Stimulated activated CD4-positive, alpha-beta T cell treated with anti-CD3 and anti-CD28 coated beads, Interleukin-4, amount 100 ng/mL, for 4 hours (primary cell): ENCODE results near the gene PGAM1.
"Not testable (repeated sequence)": the region's sequence is repeated elsewhere in the genome, so short reads cannot be mapped to it uniquely, and the experiment has no call there.

ENCODE experiments used
- DNase-seq, 2 experiments: peaks; one replicate each; pipeline ENCODE4 v3.0.0-alpha.2; 2020

PGAM1 gene

DNA sequence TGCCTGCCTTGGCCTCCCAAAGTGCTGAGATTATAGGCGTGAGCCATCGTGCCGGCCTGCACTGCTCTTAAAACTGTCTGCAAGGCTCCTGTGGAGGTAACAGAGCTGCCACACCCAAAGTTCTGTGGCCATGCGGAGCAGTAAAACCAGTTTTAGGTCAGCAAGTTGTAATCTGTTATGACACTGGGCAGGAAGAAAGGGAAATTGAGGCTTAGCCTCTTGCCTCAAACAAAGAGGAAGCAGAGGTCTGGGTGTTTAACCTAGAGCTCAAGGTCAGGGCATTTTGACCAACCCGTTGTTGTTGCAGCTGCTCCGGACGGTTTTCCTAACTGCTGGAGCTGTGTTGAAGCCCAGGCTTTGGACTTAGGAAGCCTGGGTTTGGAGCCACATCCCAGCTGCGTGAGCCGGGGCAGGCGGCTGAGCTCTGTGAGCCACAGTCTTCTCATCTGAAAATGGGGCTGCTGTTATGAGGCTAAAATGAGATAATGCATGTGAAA is 17.4 kb upstream of the PGAM1 start:
- DNase-seq, result no peak

DNA sequence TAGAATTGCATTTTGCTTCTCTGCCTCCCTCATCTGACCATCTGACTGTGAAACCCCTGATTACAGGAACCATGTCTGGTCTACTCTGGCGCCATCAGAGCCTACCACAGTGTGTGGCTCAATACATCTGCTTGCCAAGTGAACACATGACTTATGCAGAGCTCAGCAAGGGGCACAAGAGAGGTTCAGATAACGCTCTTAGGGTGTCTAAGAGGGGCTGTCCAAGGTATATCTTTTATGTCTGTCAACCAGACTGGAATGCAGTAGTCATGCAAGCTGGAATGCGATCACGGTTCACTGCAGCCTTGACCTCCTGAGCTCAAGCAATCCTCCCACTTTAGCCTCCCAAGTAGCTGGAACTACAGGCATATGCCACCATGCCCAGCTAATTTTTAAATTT is 14.6 kb upstream of the PGAM1 start:
- no peak for DNase-seq

DNA sequence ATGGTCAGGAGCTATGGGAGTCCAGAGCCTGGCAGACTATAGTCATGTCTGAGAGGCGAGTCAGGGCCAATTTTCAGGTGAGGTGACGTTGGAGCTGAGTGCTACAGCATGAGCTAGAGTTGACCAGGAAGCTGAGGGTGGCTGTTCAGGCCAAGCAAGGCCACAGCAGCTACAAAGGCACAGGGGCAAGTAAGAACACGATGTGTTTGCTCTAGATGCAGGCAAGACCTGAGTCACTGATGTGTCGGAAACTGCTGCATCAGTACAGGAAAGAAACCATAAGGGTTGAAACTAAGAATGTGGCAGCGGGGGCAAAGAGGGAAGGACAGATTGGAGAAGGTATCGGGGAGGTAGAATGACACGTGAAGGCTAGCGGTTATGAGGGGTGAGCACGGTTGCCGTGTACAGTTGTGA is 13.1 kb upstream of the PGAM1 start:
- peak; percentile 43 to 45 for DNase-seq

DNA sequence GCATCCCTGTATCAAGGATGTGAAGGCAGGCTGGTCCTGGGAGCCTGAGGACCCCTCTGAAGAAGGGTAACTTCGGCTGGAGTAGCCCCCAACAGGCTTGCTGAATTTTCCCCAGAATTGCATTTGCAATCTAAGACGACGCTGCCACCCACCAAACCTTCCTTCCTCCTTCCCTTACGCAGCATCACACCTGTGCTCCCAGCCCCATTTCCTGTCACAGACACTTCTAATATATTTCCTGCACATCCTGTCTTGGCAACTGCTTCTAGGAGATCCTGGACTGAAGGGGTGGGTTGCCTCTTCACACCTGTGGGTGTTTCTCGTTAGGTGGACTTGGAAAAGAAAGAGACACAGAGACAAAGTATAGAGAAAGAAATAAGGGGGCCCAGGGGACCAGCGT is 9.4 kb upstream of the PGAM1 start:
- no peak for DNase-seq

DNA sequence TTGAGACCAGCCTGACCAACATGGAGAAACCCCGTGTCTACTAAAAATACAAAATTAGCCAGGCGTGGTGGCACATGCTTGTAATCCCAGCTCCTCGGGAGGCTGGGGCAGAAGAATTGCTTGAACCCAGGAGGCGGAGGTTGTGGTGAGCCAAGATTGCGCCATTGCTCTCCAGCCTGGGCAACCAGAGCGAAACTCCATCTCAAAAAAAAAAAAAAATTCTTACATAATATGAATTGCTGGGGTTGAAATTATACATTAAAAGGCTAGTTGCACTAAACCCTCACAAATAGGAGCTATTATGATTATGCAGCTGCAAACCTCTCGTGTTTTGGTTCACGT is 2.3 kb upstream of the PGAM1 start:
- not testable (repeated sequence) for DNase-seq

DNA sequence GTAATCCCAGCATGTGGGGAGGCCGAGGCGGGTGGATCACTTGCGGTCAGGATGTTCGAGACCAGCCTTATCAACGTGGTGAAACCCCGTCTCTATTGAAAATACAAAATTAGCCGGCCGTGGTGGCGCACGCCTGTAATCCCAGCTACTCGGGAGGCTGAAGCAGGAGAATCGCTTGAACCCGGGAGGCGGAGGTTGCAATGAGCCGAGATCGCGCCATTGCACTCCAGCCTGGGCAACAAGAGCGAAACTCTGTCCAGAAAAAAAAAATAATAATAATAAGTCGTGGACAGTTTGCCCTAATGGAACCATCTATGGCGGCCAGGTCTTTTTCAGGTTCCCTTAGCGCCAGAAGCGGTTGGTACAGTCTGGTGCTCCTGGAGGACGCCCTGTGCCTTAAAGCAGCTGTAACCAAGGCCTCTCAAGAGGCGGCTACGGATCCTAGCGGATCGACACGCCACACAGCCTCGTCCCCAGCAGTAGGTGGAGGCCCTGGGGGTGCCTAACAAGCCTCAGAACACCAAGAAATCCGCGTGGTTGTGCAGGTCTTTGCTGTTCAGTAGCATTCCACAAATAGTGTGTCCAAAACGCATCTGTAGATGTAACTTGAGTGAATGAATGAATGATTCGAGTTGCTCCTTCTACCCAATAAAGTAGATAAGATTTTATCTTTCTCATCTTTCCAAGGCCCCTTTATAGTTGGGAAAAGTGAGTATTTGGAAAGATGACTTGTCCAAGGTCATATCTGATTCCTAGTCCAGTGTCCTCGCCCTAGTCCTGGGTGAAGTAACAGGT is 982 bp downstream of the PGAM1 start:
- no peak for DNase-seq

DNA sequence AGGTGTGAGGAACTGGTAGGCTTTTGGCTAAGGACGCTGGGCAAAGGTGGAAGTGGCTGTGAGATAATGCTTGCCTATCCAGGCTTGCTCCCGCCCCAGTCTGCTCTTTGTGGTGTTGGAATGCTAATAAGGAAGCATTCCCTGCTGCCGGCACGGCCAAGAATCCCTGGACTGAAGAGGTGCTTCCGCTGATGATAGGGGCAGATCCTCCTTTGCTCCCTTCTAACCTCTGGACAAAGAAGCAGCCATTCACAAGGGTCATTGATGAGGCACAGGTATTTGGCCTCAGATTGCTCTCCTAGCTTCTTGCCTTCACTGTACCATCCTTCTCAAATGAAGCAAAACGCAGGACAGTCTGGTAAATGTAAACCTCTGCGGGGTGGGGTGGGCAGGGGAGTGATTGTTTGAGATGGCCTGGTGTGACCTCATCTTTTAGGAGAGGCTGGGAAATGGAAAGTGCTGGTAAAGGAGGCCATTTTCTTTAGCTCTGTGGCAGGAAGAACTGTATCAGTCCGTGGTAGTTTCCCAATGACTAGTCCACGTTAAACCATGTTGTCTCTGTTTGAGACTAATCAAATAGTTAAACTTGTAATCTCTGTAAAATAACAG is 1.7 kb downstream of the PGAM1 start:
- peak in 1 of 2 experiments; percentile 42 for DNase-seq

DNA sequence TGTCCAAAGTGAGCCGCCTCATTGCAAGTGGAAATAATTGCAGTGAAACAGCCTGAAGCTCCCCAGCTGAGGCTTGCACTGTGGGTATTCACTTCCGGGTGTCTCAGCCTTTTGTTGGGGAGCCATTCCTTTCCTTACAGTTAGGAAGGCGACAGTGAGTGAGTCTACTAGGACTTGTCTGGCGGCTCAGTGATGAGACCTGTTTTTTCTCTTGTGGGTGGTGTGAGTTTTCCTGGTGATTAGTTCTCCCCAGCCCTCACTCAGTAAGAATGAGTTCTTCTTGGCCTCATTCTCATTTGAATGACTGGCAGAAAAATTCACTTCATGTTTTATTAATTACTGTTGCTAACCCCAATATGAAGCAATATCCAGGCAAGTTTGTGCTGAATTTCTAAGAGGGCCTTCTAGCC is 2.6 kb downstream of the PGAM1 start:
- peak in 1 of 2 experiments; percentile 62 for DNase-seq

DNA sequence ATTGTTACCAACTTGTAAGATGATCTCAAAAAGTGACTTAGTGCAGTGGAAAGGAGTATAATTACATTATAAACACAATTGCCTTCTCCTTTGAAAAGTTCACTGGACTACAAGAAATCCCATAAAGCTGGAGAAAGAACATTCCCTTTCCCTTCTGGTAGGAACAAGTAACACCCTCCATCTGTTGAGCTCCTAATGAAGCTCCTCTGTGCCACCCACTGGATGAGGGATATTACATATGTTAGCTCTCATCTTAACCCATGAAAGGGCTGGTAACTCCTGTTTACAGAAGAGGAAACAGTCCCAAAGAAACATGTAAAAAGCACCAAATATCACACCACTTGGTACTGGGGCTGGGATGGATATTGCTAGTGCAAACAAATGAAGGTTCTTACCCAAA is 8.1 kb downstream of the PGAM1 start:
- no peak for DNase-seq

DNA sequence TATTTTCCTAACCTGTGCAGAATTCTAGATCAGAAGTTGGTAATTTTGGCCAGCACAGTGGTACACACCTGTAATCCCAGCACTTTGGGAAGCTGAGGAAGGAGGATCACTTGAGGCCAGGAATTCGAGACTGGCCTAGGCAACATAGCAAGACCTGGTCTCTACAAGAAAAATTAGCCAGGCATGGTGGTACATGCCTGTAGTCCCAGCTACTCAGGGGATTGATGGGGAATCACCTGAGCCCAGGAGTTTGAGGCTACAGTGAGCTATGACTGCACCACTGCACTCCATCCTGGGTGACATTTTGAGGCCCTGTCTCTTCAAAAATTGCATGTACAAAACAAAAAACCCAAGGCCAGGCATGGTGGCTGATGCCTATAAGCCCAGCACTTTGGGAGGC is 8.6 kb downstream of the PGAM1 start:
- no peak for DNase-seq

DNA sequence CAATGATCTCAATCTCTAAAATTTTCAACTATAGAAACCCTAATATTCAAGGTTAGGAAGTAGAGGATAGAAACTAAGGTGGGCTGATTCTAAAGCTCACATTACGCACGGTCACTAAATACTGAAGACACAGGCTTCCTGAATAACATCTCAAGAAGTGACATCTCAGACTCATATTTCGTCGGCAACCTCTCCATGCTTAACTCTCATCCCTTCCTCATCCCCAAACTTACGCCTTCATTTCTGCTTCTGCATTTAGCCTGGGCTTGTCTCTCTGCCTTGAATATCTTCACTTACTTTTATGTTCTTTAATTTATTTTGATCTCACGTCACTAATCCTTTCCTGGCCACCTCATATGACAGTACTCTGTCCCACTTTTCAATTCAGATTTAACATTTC is 9.2 kb downstream of the PGAM1 start:
- DNase-seq, result no peak

DNA sequence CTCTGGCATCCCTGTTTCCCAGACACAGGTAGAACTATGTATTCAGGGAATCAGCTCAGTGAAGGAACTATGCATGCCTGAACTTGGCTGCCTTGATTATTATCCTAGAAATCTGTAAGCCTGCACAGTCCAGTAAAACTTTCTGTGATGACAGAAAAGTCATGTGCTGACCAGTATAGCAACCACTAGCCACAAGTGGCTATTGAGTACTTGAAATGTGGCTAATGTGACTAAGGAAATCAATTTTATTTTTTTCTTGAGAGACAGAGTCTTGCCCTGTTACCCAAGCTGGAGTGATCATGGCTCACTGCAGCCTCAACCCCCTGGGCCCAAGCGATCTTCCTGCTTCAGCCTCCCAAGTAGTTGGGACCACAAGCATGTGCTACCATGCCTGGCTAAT is 16.3 kb downstream of the PGAM1 start:
- no peak for DNase-seq

DNA sequence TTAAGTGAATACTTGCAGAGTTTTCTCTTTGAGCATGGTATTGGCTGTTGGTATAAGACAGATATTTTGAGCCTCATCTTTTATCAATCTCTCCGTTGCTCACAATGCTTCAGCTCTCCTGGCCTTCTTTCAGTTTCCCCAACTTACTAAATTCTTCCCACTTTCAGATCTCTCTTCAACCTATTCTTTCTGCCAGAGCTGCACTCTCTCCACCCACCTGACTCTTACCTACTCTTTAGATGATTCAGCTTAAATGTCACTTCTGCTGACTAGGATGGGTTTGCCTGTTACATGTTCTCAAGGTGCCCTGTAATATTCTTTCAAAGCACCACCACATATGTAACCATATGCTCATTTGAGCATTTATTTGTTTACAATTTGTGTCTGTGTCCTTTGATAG is 18.2 kb downstream of the PGAM1 start:
- DNase-seq, result no peak

DNA sequence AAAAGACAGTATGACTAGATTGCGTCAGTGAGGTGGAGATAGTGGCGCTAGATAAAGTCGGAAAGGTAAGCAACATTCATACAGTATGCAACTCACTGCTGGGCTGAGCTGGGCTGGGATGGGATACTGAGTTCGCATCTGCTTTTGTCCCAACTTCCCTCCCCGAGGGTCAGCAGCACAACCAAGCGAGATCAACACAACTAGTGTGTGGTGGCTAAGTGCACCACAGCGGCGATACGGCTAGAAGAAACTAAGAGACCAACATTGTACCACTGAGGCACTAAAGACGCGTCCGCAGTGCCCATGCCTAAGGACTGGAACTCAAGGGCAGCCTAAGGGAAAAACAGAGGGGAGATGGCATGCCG is 19.3 kb downstream of the PGAM1 start:
- DNase-seq, result no peak

DNA sequence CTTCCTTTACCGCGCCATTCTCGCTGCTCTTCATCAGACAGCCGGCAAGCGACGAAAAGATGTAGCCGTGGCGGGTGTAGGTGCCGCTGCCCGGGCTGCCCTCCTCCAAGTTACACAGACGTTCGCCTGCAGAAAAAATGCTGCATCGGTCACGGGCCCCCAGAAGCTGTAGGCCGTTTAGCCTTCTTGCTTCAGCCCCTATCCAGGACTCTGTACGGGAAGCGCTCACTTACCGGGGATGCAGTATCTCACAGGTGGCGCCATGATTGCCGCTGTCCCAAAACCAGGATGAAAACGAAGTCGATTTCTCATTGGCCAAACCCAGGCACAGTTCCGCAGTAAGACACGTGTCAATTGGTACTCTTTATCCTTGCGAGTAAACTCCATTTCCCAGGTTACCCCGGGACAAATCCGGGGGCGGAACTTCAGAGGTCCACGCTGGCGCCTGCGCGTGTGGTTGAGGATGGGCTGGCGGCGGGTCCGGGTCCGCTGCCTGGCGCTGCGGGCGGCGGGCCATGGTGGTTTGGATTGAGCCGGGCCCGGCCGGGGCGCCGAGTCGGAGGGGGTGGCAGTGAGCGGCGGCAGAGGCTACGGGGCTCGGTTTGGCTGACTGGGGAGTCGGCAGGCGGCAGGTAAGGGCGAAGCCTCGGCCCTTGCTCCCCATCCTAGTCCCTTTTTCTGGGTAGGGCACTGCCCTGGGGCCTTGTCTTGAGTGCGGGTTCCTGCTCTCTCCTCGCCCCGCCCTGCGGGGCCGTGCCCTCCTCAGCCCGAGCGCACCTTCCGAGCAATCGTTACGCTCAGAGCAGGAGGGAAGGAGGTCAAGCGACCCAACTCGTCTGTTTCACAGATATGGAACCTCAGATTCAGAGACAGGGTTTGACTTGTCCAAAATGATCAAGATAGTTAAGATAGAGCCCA is 20.0 kb downstream of the PGAM1 start, which contains the start of the genes EXOSC1 and ZDHHC16:
TSS of gene EXOSC1 (minus strand) at position 285 of the 918 bp plus-strand sequence. CDS start at position 264, 21 bp downstream.
TSS of gene ZDHHC16 (plus strand) at position 454 of the 918 bp plus-strand sequence. CDS start 5,501 bp downstream, outside the sequence.
- peak; percentile 85 to 93 for DNase-seq

DNA sequence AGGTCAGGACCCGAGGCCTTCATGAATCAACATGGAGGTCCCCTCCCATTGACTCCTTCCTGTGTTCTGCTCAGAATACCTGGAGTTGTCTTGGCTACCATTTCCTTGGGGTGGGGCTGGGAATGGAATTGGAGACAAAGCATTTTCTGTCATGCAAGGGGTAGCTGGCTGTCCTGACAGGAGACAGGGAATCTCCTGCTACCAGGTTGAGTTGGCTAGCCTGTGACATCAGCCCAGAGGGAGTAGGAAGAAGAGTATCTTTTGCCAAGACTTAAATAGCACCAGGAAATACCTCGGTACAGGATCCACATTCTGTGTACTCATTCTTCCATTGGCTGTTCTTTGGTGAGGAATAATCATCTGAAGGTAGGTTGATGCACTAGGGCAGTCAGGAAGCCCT is 24.8 kb downstream of the PGAM1 start:
- no peak for DNase-seq

DNA sequence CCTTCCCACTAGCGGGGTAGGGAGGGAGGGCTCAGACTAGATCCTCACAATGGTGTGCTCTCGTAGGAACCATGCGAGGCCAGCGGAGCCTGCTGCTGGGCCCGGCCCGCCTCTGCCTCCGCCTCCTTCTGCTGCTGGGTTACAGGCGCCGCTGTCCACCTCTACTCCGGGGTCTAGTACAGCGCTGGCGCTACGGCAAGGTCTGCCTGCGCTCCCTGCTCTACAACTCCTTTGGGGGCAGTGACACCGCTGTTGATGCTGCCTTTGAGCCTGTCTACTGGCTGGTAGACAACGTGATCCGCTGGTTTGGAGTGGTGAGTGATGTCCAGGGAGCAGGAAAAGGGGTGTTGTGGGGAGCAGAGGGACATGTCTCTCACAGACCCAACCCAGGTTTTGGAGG is 25.6 kb downstream of the PGAM1 start:
- DNase-seq, result no peak

DNA sequence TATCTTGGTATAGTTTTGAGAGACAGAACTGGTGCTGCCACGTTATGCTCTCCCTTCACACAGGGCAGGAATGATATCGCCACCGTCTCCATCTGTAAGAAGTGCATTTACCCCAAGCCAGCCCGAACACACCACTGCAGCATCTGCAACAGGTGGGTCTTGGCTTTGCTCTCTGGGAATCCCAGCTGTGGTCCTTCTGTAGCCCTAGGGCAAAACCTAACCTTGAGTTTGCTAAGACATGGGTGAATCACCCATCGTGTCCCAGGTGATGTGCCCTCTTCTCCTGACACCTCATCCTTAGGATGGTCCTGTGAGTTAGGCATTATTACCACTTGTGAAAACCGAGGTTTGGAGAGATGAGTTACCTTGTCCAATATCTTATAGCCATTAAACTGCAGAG is 26.4 kb downstream of the PGAM1 start:
- no peak for DNase-seq

DNA sequence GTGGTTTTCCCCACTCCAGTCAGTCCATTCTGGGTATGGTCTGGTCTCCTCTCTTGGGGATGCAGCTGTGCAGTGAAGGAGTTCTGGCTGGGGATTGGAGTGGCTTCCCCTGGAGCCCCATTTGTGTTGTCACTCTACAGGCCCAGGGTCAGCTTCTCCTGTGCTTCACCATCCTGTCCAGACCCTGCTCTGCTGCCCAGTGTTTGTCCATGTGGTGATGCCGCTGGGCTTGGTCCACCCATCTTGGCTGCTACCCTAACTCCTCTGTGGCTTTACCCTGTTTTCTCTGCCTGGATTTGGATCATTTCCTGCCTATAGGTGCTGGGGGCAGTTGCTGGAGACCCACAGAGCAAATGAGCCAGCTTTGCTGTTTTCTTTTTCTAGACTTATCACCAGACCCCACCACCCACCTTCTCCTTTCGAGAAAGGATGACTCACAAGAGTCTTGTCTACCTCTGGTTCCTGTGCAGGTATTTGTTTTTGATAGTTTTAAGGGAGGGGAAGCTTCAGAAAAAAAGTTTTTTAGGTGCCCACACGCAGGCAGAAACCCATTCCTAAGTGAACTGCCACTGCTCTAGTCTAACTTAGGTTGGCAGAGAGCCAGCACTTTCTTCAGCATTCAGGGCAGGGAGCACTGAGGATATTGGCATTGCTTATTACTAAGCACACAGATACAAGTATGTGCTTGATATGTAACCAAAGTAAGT is 28.5 kb downstream of the PGAM1 start:
- peak in 1 of 2 experiments; percentile 57 for DNase-seq

DNA sequence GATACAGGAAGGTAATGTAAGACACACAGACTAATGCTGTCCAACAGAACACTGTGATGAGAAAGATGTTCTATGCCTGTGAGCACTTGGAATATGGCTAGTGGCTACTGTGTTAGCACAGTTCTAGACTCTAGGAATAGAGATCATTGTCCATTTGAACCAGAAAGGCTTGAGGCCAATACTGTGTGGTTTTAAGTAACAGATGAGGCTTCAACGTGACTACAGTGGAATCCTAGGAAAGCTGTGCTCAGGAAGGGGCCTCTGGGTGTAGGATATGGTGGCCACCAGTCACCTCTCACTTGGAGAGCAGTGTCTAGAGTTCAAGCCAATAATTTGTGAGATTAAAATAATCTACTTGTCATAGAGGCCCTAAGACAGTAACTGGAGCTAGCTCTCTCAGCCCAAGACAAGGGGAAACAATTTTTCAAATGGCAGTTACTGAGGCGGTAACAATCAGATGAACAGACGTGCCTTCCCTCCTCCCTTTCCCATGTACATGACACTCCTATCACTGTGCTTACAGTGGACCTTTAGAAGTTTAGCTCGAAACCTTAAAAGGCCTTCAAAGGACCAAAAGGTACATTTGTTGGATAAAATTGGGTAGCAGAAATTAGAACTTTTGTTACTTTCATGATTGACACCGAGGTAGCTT is 30.2 kb downstream of the PGAM1 start:
- no peak for DNase-seq

DNA sequence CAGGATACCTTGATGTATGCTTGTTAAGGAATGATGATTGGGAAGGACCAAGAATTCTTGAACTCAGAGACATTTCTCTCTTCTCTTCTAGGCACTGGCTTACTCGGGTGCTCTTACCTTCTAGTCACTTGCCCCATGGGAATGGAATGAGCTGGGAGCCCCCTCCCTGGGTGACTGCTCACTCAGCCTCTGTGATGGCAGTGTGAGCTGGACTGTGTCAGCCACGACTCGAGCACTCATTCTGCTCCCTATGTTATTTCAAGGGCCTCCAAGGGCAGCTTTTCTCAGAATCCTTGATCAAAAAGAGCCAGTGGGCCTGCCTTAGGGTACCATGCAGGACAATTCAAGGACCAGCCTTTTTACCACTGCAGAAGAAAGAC is 30.7 kb downstream of the PGAM1 start:
- no peak for DNase-seq

DNA sequence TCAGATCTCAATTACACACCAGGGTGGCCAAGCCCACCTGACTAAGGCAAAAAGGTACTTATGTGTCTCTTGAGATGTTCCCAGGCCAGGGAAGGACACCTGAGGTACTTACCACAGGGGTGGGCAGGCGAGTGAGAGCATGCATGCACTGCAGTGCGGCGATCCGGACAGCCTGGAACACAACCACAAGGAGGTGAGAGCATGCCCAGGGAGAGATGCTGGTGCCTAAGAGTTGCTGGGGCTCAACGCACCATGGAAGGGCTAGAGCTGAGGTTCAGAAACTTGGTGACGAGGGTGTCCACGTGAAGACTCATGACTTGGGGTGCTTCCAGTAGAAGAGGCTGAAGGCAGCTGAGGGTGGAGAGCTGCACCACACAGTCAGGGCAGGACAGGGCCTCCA is 33.1 kb downstream of the PGAM1 start:
- DNase-seq, result no peak
